Activated CD8-positive, alpha-beta memory T cell treated with anti-CD3 and anti-CD28 coated beads for 4 hours (primary cell): ENCODE measurements around the gene EHD4.

Experiments used
- DNase-seq, 2 donors: peaks; one replicate each; pipeline ENCODE4 v3.0.0-alpha.2; 2020; ENCODE audit warnings: low read depth in 2 of 2

EHD4 gene

GRCh38 chr15:41994772-41995475 is 22.6 kb upstream of the EHD4 start:
- DNase-seq = no peak

GRCh38 chr15:41994171-41994650 is 21.9 kb upstream of the EHD4 start:
- DNase-seq = no peak

DNA sequence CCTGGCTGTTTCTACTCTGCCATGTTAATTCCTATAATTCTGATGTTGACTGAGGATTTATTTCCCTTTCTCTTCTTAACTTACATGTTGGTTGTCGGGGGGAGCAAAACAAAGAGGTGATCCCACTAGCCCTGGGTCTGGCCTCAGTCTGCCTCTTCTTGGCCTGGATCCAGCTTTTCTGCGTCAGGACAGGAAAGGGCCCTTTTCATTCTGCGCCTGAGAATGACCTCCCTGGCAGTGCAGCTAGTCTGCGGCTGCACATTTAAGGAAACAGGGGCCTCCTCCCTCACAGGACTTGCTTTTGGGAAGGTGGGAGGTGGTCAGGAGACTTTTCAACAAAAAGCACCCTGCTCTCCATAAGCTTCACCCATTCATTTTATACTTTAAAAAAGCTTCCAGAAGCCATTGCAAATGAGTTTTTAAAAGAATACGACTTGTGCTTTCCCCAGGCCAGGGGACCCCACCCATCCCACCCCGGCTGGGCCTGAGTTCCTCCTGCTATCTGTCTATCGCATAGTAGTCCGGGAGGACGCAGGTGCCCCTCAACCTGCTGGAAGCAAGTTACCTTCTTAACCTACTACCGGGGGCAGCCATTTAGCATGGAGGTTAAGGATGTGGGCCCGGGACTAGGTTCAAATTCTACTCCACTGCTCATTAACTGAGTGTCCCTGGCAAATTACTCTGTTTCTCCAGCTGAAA is 21.3 kb upstream of the EHD4 start:
- DNase-seq = no peak

GRCh38 chr15:41992803-41993190 is 20.4 kb upstream of the EHD4 start:
- DNase-seq = no peak

DNA sequence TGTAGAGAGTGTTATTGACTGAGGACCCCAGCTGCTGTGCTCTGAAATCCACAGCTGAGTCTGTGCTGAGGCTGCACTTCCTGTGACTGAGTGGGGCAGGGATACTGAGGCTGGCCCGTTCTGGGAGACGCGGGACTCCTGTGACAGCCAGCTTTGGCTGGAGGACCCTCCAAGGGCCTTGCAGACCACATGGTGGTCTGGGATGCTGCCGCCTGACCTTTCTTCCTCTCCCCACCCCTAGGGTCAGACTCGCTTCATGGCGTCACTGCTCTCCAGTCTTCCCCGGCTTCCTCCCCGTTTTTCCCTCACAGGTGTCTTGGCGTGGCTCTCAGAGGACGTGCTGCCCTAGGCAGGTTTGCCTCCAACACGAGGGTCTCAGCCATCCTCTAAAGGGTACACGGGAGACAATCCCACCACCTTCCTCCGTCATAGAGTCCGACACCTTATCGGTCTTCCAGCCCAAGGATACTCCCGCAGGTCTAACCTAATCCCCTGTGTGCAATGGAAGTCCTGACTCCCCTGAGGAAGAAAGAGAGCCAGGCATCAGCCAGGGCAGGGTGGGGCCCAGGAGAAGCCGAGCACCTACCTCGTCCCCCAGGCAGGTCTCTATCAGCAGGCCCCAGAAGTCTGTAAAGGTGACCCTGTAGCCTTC is 19.9 kb upstream of the EHD4 start:
- DNase-seq = no peak

DNA sequence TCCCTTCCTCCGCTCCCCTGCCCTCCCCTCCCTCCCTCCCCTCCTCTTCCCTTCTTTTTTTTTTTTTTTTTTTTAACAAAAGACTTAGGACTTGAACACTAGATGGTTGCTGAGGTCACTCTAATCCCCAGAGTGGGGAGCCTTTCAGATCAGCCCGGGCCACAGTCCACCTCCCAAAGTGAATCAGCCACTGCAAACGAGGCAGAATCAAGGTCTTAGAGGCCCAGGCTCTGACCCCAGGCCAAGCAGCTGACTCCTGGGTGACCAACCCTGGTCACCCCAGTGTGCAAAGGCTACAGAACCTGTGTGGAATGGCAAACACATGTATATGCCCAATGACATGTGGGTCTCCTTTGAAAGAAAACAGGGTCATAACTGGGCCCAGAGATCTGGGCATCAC is 18.3 kb upstream of the EHD4 start:
- no peak for DNase-seq

- DNase-seq = no peak
Measured at GRCh38 chr15:41990243-41990605, 17.9 kb upstream of the EHD4 start.

DNA sequence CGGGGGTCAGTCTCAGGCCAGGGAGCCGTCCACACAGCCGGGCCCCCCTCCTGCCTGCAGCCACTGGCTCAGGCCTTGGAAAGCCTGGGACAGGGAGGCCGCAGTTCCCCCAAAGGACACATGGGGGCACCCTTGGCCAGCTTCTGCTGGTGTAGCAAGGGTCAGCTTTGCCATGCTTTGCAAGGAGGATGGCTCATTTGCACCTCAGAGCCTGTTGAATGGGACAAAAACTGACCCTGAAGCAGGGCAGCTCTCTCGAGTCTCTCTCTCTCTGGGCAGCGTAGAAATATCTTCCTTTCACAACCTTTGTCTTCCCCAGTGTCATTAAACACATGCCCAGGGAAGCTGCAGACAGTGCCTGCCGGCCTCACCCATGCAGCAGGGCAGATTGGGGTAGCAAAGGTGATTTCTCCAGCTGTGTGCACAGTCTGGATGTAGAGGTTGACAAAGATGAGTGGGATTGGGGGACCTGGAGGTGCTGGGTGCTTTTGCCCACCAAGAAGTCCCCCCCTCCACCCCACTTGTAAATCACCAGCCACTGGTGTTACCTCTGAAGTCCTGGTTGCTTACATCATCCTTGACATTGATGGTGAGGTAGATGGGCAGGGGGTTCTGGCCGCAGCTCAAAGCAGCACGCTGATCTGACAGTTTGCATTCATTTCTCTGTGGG is 17.4 kb upstream of the EHD4 start:
- peak; percentile 56 to 68 for DNase-seq

DNA sequence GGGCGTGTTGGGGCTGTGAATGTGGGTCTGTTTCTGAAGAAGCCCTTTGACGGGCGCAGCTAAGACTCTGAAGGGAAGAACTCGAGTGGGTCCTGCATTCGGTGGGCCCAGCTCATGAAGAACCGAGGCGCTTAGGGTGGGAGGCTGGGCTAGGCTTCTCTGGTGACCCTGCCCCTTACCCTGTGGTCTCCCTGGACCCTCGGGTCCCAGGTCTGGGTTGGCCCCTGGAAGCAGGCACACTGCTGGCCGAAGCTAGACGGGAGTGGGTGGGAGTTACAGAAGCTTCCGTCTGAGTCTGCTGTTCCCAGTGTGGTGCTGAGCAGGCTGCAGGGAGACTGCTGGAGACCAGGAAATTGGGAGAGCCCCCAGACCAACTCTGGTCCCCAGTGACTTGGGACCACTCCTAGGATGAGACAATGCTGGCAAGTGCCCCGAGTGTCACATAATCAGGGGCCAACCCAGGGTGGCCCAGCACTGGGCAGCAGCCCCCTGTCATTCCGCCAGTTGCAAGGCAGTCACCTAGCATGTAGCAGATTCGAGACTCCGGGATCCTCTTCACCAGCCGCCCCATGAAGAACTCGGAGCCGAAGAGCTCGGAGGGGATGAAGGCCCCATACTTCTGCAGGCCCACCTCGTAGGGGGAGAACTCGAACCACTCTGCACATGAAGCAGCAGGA is 16.7 kb upstream of the EHD4 start:
- no peak for DNase-seq

GRCh38 chr15:41987925-41988275 is 15.5 kb upstream of the EHD4 start:
- no peak for DNase-seq

DNA sequence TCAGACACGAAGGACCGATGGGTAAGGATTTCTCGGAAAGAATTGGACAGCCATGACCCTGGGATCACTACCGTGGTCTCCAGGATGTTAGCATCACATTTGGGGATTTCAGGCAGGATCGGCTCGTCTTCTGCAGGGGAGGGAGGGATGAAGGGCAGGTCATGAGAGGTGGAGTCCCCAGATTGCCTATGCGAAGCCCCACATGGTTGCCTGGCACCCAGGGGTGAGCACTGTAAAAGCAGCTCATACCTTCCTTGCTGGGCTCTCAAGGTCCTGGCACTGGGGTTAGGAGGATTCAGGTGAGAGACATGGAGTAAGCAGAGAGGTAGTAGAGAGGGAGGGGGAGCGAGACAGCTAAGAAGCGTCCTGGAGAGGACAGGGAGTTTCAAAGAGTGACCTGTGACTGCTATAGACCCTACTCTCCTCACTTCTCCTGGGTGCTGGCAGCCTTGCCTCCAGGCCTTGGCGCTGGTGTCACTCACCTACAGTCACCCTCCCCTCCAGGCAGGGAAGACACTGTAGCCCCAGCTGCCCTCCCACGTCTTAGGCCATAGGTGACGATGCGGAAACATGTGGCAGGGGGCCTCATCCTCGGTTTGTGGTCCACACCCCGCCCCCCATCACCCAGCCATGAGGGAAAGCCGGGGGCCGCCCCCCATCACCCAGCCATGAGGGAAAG is 15.0 kb upstream of the EHD4 start:
- DNase-seq = no peak

GRCh38 chr15:41985236-41986160 is 13.1 kb upstream of the EHD4 start:
- DNase-seq = no peak

- DNase-seq = no peak
Measured at GRCh38 chr15:41984622-41985021, 12.3 kb upstream of the EHD4 start.

- no peak for DNase-seq
Measured at GRCh38 chr15:41983621-41984571, 11.5 kb upstream of the EHD4 start.

DNA sequence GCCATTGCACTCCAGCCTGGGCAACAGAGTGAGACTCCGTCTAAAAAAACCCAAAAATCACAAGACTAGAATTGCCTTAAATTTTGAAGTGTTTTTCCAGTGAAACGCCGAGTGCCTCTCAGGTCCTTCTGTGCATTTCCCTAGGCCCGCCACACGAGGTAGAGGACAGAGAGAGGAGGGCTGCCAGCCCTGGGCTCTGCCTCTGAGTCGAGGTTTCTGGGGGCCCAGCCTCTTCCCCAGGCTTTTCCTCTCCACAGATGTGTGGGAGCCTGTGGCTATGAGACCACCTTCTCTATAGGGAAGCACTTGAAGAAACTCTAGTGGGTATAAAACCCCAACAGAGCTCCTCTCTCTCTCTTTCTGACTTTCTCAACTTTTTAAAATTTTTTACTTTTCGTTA is 10.9 kb upstream of the EHD4 start:
- no peak for DNase-seq

- DNase-seq = no peak
Measured at GRCh38 chr15:41982133-41982930, 10.0 kb upstream of the EHD4 start.

DNA sequence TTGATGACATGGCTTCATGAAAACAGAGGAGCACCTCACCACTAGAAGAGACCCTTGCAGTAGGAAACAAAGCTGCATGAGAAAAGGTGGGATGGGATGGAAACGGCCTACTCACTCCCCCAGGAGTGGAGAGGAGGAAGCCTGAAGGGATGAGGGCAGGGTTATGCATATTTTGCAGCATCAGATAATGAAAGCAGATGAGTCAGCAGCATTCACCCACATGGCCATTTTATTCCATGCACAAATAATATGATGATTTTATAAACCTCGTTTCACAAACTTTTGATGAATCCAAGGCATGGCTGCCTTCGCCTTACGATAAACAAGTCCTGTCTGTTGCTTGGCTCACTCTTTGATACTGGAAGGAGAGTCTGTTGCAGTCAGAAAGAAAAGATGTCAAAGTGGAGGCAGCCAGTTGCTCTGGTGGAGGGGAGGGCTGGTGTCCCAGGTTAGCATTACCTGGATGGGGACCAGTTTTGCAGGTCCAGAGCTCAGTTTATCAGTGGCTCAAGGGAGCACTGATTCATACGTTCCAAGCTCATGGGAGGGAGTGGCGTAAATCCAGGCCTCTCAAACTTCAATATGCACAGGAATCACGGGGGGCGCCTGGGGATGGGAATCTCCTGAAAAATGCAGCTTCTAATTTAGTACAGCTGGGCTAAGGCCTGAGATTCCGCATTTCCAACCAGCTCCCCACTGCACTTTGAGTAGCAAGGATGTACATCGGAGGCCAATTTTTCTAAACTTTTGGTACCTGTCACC is 9.2 kb upstream of the EHD4 start:
- no peak for DNase-seq
